Left lung (tissue), 10 donors: ENCODE results near the gene AMZ1. TPM values are rescaled to one million over a fixed set of nuclear protein-coding genes. Genes with fewer than 3 reads are reported as not detected.

Experiments
- ATAC-seq: fragments of 200-7000 bp; cut with Tn5 transposase; one replicate; pipeline ENCODE4 v1.9.1; 2020; ENCODE audit warnings: moderate library complexity
- DNase-seq, 4 donors: peaks; one replicate each; pipeline ENCODE4 v3.0.0-alpha.2; 2013 to 2020
- H3K27ac ChIP-seq, 2 donors: fragments of 200-600 bp; sonication (generic) in 1 of 2; one replicate each; pipeline versions ENCODE4 v1.5.0 to v1.8.0; 2020 to 2021
- H3K27me3 ChIP-seq, 2 donors: fragments of 200-600 bp; sonication (generic) in 1 of 2; one replicate each; pipeline versions ENCODE4 v1.5.0 to v1.8.0; 2020 to 2021
- H3K36me3 ChIP-seq, 2 donors: fragments of 200-600 bp; sonication (generic) in 1 of 2; one replicate each; pipeline versions ENCODE4 v1.5.0 to v1.8.0; 2020 to 2021
- H3K4me1 ChIP-seq, 2 donors: fragments of 200-600 bp; one replicate each; pipeline ENCODE4 v1.8.0; 2021
- H3K4me3 ChIP-seq, 2 donors: fragments of 200-600 bp; sonication (generic) in 1 of 2; one replicate each; pipeline versions ENCODE4 v1.5.0 to v1.8.0; 2020 to 2021; ENCODE audit warnings: mild to moderate bottlenecking in 1 of 2
- H3K9me3 ChIP-seq, 2 donors: fragments of 200-600 bp; sonication (generic) in 1 of 2; one replicate each; pipeline versions ENCODE4 v1.5.0 to v1.8.0; 2020 to 2021
- intact Hi-C, 2 donors: fragments of 100-400 bp; cut with DNase I; formaldehyde crosslinking; loops; one replicate each; pipeline versions ENCODE4 v1.11.2 to v1.14.2; 2022
- polyA plus RNA-seq, 6 donors: library from polyadenylated mRNA; unstranded; fragments of 120-200 nt; gene quantifications; one replicate each; pipeline ENCODE4 v1.2.1, GENCODE V29; 2013; ENCODE audit not compliant: insufficient read length in 6 of 6
- total RNA-seq, 2 donors: library from RNA; stranded (reverse); fragmentation: NEBNext Ultra II Directional; extraction: Animal tissue kit (Norgen Biotek cat#: 25700); gene quantifications; one replicate each; pipeline ENCODE4 v1.2.1, GENCODE V29; 2021
- TF ChIP-seq, protein P1 (sequence below), 2 donors: fragments of 200-600 bp; sonication (generic) in 1 of 2; IDR thresholded peaks; one replicate each; pipeline versions ENCODE4 v1.5.0 to v1.8.0; 2021; ENCODE audit warnings: antibody characterized with exemption in 2 of 2
- donor health status: DM: no; HTN: yes; CAD: no.
- donor health status: DM: no; HTN: no; CAD: no.

Gene AMZ1
- total and polyA plus RNA-seq, 8 donors: 0.13 to 1.7 (median 0.71) TPM

DNA sequence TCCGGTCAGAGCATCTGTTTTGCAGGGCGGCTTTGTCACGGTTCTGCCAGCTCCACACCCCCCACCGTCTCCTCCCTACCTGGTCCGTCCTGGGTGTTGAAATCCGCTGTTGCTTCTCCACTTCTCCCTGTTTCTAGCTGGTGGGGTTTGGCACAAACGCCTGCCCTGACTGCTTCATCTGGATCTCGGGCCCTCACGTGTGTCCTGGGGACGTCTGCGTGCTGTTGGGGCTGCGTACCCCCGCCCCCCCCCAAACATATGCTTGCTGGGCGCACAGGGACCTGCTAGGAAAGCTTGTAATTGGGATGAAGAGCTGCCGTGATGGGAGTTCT is 11.3 kb downstream of the AMZ1 start:
- TF ChIP-seq, protein P1, sequence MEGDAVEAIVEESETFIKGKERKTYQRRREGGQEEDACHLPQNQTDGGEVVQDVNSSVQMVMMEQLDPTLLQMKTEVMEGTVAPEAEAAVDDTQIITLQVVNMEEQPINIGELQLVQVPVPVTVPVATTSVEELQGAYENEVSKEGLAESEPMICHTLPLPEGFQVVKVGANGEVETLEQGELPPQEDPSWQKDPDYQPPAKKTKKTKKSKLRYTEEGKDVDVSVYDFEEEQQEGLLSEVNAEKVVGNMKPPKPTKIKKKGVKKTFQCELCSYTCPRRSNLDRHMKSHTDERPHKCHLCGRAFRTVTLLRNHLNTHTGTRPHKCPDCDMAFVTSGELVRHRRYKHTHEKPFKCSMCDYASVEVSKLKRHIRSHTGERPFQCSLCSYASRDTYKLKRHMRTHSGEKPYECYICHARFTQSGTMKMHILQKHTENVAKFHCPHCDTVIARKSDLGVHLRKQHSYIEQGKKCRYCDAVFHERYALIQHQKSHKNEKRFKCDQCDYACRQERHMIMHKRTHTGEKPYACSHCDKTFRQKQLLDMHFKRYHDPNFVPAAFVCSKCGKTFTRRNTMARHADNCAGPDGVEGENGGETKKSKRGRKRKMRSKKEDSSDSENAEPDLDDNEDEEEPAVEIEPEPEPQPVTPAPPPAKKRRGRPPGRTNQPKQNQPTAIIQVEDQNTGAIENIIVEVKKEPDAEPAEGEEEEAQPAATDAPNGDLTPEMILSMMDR (IDR thresholded peaks at IDR 0.05): no peak
- DNase-seq: peak in 1 of 4 donors; percentile 49
- no peak for ATAC-seq
- no peaks in the 10 kb centered on the region for H3K4me1 ChIP-seq
- peaks cover 0 to 26% of the 10 kb centered on the region in 2 donors for H3K27me3 ChIP-seq
- no peak overlapping the region for H3K27ac ChIP-seq
- no peaks in the 10 kb centered on the region for H3K36me3 ChIP-seq
- no peaks in the 10 kb centered on the region for H3K9me3 ChIP-seq
- H3K4me3 ChIP-seq: no peak overlapping the region
- intact Hi-C loops: no loop called here

DNA sequence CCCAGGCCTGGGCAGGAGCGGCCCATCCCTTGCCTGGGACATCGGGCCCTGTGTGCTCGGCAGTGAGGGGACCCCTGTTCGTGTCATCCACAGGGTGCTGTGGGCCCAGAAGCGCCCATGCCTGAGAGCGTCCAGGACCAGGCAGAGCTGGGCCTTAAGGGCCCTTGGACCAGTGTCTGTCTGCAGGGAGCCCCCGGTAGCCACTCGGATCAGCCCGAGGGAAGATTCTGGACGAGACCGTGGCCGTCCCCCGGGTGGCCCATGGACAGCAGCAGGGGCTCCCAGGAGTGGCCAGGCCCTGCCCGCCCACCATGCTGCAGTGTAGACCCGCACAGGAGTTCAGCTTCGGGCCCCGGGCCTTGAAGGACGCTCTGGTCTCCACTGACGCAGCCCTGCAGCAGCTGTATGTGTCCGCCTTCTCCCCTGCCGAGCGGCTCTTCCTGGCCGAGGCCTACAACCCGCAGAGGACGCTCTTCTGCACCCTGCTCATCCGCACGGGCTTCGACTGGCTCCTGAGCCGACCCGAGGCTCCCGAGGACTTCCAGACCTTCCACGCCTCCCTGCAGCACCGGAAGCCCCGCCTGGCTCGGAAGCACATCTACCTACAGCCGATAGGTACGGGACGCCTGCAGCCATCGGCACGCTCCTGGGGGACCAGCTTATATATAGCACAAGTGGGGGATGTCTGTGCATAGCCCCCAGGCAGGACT is 12.3 kb downstream of the AMZ1 start:
- Histone ChIP-seq H3K4me1 (no peaks in the 10 kb centered on the region), H3K36me3 (no peaks in the 10 kb centered on the region), H3K4me3 (no peak overlapping the region), H3K27me3 (peaks cover 0 to 26% of the 10 kb centered on the region in 2 donors), H3K9me3 (no peaks in the 10 kb centered on the region), H3K27ac (no peak overlapping the region)
- TF ChIP-seq, protein P1 (IDR thresholded peaks at IDR 0.05): no peak
- ATAC-seq: no peak
- DNase-seq: peak in 1 of 4 donors; percentile 64
- intact Hi-C loops: no loop called here

DNA sequence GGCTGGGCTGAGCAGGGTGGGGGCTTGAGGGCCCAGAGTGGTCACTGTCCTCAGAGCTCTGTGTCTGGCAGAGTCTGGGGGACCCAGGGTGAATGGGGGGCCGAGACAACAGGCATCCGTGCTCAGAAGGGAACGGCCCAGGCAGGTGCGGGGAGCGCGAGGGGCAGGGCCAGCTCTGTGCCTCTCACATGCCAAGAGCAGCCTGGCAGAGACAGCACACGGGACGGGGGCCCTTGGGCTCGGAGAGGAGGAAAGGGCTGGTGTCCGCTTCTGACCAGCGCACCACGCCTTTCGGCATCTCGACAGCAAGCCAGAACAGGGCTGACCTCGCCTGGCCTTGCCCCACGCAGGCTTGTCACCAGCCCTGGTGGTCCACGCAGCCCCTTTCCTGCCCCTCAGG is 13.4 kb downstream of the AMZ1 start:
- no peak for ATAC-seq
- Histone ChIP-seq H3K4me3 (no peak overlapping the region), H3K27me3 (peaks cover 0 to 26% of the 10 kb centered on the region in 2 donors), H3K27ac (no peak overlapping the region), H3K4me1 (no peaks in the 10 kb centered on the region), H3K36me3 (no peaks in the 10 kb centered on the region), H3K9me3 (no peaks in the 10 kb centered on the region)
- TF ChIP-seq, protein P1 (IDR thresholded peaks at IDR 0.05): no peak
- intact Hi-C loops: no loop called here
- DNase-seq: peak in 1 of 4 donors; percentile 76

DNA sequence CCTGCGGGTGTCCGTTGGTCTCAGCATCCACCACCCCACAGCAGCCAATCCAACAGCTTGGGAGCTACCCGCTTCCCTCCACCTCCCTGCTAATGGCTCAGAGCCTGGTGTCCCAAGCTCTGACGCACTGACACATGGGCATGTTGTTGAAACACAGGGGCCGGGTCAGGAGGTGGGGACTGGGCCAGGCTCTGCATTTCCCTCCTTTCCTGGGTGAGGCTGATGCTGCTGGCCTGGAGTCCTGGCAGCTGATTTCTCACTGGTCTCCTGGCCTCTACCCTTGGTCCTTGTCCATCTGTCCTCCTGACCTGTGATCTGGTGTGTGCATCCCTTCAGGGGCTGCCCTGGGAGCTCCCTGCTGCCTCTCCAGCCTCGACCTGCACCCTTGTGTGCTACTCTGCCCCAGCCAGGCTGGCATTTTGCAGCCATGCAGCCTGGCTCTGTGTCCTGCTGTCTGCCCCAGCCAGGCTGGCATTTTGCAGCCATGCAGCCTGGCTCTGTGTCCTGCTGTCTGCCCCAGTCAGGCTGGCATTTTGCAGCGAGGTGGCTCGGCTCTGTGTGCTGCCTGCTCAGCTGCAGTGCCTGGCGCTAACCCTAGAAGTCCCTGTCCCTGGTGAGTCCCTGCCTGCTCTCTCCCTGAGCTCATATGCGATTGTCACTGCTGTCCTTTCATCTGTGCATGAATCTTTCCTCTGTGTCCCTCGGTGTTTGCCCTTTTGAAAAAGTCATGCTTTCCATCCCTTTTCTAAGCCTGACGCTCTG is 14.0 kb downstream of the AMZ1 start:
- ATAC-seq (peak; percentile 32), DNase-seq (no peak)
- no peaks in the 10 kb centered on the region for H3K4me1 ChIP-seq
- peaks cover 0 to 23% of the 10 kb centered on the region in 2 donors for H3K27me3 ChIP-seq
- H3K9me3 ChIP-seq: no peaks in the 10 kb centered on the region
- intact Hi-C loops: no loop called here
- TF ChIP-seq, protein P1 (IDR thresholded peaks at IDR 0.05): no peak
- no peak overlapping the region for H3K27ac ChIP-seq
- H3K4me3 ChIP-seq: no peak overlapping the region
- no peaks in the 10 kb centered on the region for H3K36me3 ChIP-seq

DNA sequence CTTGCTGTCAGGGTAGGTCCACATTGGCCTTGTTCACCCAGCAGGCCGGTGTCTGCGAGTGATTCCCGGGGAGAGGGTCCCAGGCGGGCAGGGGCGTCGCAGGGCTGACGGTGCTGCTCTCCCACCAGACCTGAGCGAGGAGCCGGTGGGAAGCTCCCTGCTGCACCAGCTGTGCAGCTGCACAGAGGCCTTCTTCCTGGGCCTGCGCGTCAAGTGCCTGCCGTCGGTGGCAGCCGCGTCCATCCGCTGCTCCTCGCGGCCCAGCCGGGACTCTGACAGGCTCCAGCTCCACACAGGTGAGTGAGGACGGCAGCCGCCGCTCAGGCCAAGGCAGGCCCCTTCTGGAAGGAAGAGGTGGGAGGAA is 14.6 kb downstream of the AMZ1 start:
- DNase-seq (peak in 1 of 4 donors; percentile 73), ATAC-seq (no peak)
- no peak overlapping the region for H3K27ac ChIP-seq
- no peak overlapping the region for H3K4me3 ChIP-seq
- no peaks in the 10 kb centered on the region for H3K4me1 ChIP-seq
- peaks cover 0 to 19% of the 10 kb centered on the region in 2 donors for H3K27me3 ChIP-seq
- TF ChIP-seq, protein P1 (IDR thresholded peaks at IDR 0.05): no peak
- intact Hi-C loops: no loop called here
- no peaks in the 10 kb centered on the region for H3K9me3 ChIP-seq
- H3K36me3 ChIP-seq: no peaks in the 10 kb centered on the region
